LNCaP clone FGC (cell line): ENCODE measurements around the gene PRAMEF33.
"Not testable (repeated sequence)": the region's sequence is repeated elsewhere in the genome, so short reads cannot be mapped to it uniquely, and the experiment has no call there.

Source experiments
- DNase-seq: peaks from one replicate; pipeline ENCODE4 v3.0.0-alpha.2; 2011; ENCODE audit warnings: low read depth
- H3K4me3 ChIP-seq: 2 replicates; pipeline ENCODE4 v1.5.1; 2011; ENCODE audit warnings: mild to moderate bottlenecking, low read depth, low read length, control low read depth
- CTCF ChIP-seq: IDR thresholded peaks from 2 replicates; pipeline ENCODE4 v1.5.1; 2012; ENCODE audit warnings: mild to moderate bottlenecking; ENCODE audit not compliant: control insufficient read depth, insufficient read depth; ENCODE audit errors: extremely low read depth

Gene PRAMEF33, protein sequence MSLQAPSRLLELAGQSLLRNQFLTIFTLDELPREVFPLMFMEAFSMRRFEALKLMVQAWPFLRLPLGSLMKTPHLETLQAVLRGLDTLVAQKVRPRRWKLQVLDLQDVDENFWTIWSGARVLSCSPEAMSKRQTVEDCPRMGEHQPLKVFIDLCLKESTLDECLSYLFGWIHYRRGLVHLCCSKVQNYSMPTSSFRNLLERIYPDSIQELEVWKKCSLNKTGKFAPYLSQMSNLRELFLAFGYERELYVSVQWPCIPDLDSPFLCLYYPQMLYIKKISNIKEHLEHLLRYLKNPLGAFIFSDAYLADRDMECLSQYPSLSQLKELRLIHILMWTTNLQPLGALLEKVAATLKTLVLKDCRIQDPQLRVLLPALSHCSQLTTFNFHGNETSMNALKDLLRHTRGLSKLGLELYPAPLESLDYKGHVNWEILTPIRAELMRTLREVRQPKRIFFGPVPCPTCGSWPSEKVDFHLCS

DNA sequence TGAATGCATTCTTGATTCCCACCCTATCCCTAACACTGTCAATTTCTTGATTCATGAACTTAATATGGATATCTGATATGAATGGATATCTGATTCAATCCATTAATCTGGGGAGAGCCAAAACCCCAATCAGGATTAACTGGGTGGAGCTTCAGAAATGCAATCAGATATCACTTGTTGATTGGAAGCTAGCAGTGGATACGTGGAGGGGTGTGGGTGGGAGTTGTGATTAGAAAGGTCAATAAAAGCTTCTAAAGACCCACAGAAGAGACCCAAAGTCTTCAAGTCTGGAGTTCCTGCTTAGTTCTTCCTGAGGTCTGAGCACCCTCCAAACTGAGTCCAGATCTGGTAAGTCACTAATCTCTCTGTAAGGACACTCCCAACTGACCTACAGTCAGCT lies at the start of gene PRAMEF33:
TSS of gene PRAMEF33 (plus strand) at position 301 of the 400 bp plus-strand sequence. CDS start 2,416 bp downstream, outside the sequence.
- DNase-seq, H3K4me3 ChIP-seq: not testable (repeated sequence)

DNA sequence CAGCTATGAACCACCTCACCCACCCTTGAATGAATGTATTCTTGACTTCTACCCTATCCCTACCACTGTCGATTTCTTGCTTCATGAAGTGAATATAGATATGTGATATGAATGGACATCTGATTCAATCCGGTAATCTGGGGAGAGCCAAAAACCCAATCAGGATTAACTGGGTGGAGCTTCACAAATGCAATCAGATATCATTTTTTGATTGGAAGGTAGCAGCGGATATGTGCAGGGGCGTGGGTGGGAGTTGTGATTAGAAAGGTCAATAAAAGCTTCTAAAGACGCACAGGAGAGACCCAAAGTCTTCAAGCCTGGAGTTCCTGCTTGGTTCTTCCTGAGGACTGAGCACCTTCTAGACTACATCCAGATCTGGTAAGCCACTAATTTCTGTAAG lies 49.4 kb upstream of the PRAMEF33 start, which contains the start of gene PRAMEF5:
TSS of gene PRAMEF5 (plus strand) at position 301 of the 400 bp plus-strand sequence. CDS start 5,071 bp downstream, outside the sequence.
- not testable (repeated sequence) for DNase-seq, H3K4me3 ChIP-seq

DNA sequence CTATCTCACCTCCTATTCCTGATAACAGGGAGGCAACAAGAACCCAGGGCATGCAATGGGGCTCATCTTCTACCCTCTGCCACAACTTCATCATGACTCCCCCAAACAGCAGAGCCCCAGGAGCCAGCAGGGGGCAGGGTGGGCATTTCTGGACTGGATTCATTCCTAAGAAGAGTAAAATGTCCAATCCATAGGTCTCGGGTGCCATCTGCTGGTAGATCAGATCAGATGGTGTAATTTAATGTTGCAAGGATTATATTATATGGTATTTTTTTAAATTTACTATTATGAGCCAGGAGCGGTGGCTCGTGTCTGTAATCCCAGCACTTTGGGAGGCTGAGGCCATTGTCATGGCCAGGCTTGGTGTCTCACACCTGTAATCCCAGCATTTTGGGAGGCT lies 38.2 kb upstream of the PRAMEF33 start:
- DNase-seq, H3K4me3 ChIP-seq: not testable (repeated sequence)

GRCh38 chr1:13277016-13277415 lies 26.3 kb upstream of the PRAMEF33 start:
- H3K4me3 ChIP-seq, DNase-seq: not testable (repeated sequence)

GRCh38 chr1:13279617-13280016 lies 23.7 kb upstream of the PRAMEF33 start:
- TF ChIP-seq CTCF, result peak; percentile 14; the same call in 1 of the 2 replicates
- not testable (repeated sequence) for DNase-seq, H3K4me3 ChIP-seq

DNA sequence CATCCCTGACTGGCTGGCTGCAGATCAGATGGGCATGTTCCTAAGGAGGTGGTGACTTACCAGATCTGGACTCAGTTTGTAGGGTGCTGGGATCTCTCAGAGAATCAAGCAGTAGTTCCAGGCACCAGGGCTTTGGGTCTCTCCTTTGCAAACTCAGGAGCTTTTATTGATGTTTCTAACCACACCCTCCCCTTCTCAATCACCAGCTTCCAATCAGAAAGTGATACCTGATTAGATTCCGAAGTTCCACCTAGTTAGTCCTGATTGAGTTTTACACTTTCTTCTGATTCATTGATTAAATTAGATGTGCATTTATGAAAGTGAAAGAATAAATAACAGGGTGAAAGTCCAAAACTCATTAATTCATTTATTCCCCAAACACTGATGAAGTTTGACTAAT lies 18.3 kb upstream of the PRAMEF33 start, which contains the start of gene PRAMEF8:
TSS of gene PRAMEF8 (minus strand) at position 101 of the 400 bp plus-strand sequence. CDS start 1,046 bp downstream, outside the sequence.
- H3K4me3 ChIP-seq, DNase-seq: not testable (repeated sequence)

DNA sequence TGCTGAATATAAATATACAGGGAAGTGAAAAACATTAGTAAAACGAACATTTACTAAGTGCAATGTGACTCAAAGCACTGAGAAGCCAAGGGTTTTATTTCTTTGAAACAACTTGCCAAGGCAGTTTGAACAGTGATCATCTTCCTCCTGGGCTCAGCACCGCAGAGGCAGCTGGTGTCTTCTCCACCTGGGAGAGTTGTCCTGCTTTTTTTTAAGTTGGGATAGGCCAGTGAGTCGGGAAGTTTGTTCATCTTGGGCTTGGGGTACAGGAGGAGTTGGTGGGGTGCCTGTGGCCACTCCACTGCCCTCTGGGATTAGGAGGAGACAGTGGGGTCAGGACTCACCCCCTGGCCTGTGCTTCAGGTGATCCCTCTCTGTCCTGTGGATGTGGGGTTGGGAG lies 14.3 kb upstream of the PRAMEF33 start:
- DNase-seq, H3K4me3 ChIP-seq: not testable (repeated sequence)

- not testable (repeated sequence) for DNase-seq
These were observed 6.0 kb upstream of the PRAMEF33 start for GRCh38 chr1:13297216-13297931.

GRCh38 chr1:13298699-13299098 lies 4.6 kb upstream of the PRAMEF33 start:
- not testable (repeated sequence) for DNase-seq, H3K4me3 ChIP-seq

More at GRCh38 chr1:13297216-13297931, 6.0 kb upstream of the PRAMEF33 start:
- H3K4me3 ChIP-seq, result not testable (repeated sequence)

- not testable (repeated sequence) for DNase-seq, H3K4me3 ChIP-seq
These were observed 1.1 kb upstream of the PRAMEF33 start for GRCh38 chr1:13302197-13302596.

DNA sequence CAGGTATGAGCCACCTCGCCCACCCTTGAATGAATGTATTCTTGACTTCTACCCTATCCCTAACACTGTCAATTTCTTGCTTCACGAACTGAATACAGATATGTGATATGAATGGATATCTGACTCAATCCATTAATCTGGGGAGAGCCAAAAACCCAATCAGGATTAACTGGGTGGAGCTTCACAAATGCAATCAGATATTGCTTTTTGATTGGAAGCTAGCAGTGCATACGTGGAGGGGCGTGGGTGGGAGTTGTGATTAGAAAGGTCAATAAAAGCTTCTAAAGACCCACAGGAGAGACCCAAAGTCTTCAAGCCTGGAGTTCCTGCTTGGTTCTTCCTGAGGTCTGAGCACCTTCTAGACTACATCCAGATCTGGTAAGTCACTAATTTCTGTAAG lies 11.9 kb downstream of the PRAMEF33 start, which contains the start of gene PRAMEF15:
TSS of gene PRAMEF15 (plus strand) at position 301 of the 400 bp plus-strand sequence. CDS start 2,827 bp downstream, outside the sequence.
- not testable (repeated sequence) for H3K4me3 ChIP-seq, DNase-seq

GRCh38 chr1:13342496-13342895 lies 39.2 kb downstream of the PRAMEF33 start:
- H3K4me3 ChIP-seq, result not testable (repeated sequence)

GRCh38 chr1:13347034-13347433 lies 43.7 kb downstream of the PRAMEF33 start, which contains the start of gene PRAMEF14:
TSS of gene PRAMEF14 (minus strand) at chr1:13347134. CDS start at chr1:13345314, 1,820 bp downstream.
- not testable (repeated sequence) for H3K4me3 ChIP-seq, DNase-seq

More at GRCh38 chr1:13342496-13342895, 39.2 kb downstream of the PRAMEF33 start:
- DNase-seq, result not testable (repeated sequence)

- DNase-seq, result not testable (repeated sequence)
These were observed 50.1 kb downstream of the PRAMEF33 start for GRCh38 chr1:13353476-13353875.

More at GRCh38 chr1:13353476-13353875, 50.1 kb downstream of the PRAMEF33 start:
- not testable (repeated sequence) for H3K4me3 ChIP-seq
